Caco-2 (cell line): ENCODE results near the gene TOR4A. TPM values are rescaled to one million over a fixed set of nuclear protein-coding genes. Genes with fewer than 3 reads are reported as not detected.
A peak's percentile ranks its signal among the peaks of the same experiment; 100 is the strongest.

Source experiments
- BruUV-seq: library from RNA; stranded (reverse); fragments of 400-500 nt; replicated peaks from 2 replicates; lab custom pipeline; 2021; lab: Mats Ljungman, UMichigan
- CTCF ChIA-PET: fragments of 300-600 bp; sonication (Branson Sonifier 250); formaldehyde crosslinking; loops from one replicate; lab custom pipeline; 2022; ENCODE audit warnings: antibody characterized with exemption; lab: Charles Lee
- POLR2A ChIA-PET: fragments of 300-600 bp; sonication (Branson Sonifier 250); formaldehyde crosslinking; loops from one replicate; lab custom pipeline; 2022; ENCODE audit warnings: antibody characterized with exemption; lab: Charles Lee
- DNase-seq, 2 experiments: peaks; one replicate each; pipeline versions ENCODE4 v3.0.0 to v3.0.0-alpha.2; 2020 to 2022
- H3K27me3 ChIP-seq: replicated peaks from 2 replicates; pipeline ENCODE4 v1.6.0; 2011; ENCODE audit warnings: low read length; ENCODE audit not compliant: control insufficient read depth, insufficient read depth
- H3K36me3 ChIP-seq: 2 replicates; pipeline ENCODE4 v1.5.1; 2011; ENCODE audit warnings: low read length; ENCODE audit not compliant: control insufficient read depth, insufficient read depth
- H3K4me1 ChIP-seq: fragments of 250-450 bp; sonication (Bioruptor Pico); 2 replicates; pipeline ENCODE4 v1.5.1; 2020; ENCODE audit warnings: mild to moderate bottlenecking
- H3K4me3 ChIP-seq: 2 replicates; pipeline ENCODE4 v1.5.1; 2011; ENCODE audit warnings: low read depth, mild to moderate bottlenecking, control low read depth, low read length
- H3K9me3 ChIP-seq: fragments of 250-450 bp; sonication (Bioruptor Pico); 2 replicates; pipeline ENCODE4 v1.5.1; 2020; ENCODE audit warnings: mild to moderate bottlenecking, moderate library complexity
- H3K27ac Mint-ChIP-seq: one replicate; pipeline ENCODE4 v1.8.0; 2022; ENCODE audit warnings: mixed read lengths; ENCODE audit not compliant: unreplicated experiment
- H3K27me3 Mint-ChIP-seq: one replicate; pipeline ENCODE4 v1.8.0; 2022; ENCODE audit warnings: mixed read lengths; ENCODE audit not compliant: insufficient read depth, unreplicated experiment
- H3K36me3 Mint-ChIP-seq: one replicate; pipeline ENCODE4 v1.8.0; 2022; ENCODE audit warnings: mild to moderate bottlenecking, mixed read lengths; ENCODE audit not compliant: insufficient read depth, unreplicated experiment
- H3K4me1 Mint-ChIP-seq: one replicate; pipeline ENCODE4 v1.8.0; 2022; ENCODE audit warnings: low read depth, mixed read lengths; ENCODE audit not compliant: unreplicated experiment
- H3K4me3 Mint-ChIP-seq: one replicate; pipeline ENCODE4 v1.8.0; 2022; ENCODE audit warnings: mild to moderate bottlenecking, moderate library complexity, mixed read lengths; ENCODE audit not compliant: unreplicated experiment
- H3K9me3 Mint-ChIP-seq: one replicate; pipeline ENCODE4 v1.8.0; 2022; ENCODE audit warnings: mixed read lengths; ENCODE audit not compliant: unreplicated experiment
- intact Hi-C: fragments of 100-400 bp; cut with micrococcal nuclease; formaldehyde crosslinking; loops from one replicate; pipeline ENCODE4 v1.10.0; 2022; ENCODE audit not compliant: unreplicated experiment
- total RNA-seq: library from RNA; stranded (reverse); gene quantifications from 2 replicates; pipeline ENCODE4 v1.2.3, GENCODE V29; 2022
- TF ChIP-seq, protein P1 (sequence below), 2 experiments: fragments of 200-600 bp in 1 of 2; IDR thresholded peaks; 1 replicate in 1 of 2; 2 replicates in 1 of 2; pipeline versions ENCODE4 v1.5.1 to v1.8.0; 2011 to 2022; ENCODE audit warnings: antibody characterized with exemption in 1 of 2, control low read depth in 1 of 2, inconsistent platforms in 1 of 2, low read depth in 1 of 2, low read length in 1 of 2, mild to moderate bottlenecking in 1 of 2, moderate library complexity in 1 of 2; ENCODE audit not compliant: insufficient read depth in 1 of 2, severe bottlenecking in 1 of 2, unreplicated experiment in 1 of 2

TOR4A gene
- total RNA-seq, 1 experiment from 2014 or later: 1.8 TPM

DNA sequence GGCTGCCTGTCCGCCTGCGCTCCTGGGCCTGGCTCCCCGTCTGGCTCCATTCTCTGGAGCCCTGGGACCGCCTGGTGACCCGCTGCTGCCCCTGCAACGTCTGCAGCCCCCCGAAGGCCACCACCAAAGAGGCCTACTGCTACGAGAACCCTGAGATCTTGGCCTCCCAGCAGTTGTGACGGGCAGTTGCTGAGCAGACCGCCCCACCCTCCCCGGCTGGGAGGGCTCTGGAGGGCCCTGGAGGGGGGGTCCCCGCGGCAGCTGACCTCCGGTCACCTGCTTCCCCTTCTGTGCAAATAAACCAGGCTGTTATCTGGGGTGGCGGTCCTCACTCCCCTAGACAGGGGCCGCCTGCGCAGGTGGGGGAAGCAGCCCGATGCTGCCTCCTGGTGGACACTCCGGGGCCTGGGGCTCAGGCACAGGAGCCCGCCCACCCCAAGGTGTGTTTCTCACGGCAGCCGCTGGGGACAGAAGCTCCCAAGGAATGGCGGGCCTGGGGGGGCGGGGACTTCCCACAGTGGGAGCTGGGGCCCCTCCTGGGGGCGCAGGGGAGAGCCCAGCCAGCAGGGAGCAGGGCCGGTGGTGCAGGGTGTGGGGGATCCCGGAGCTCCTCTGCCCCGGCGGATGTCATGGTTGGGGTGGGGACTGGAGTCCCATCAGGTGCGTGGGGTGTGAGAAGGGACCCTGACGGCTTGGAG is 41.1 kb upstream of the TOR4A start:
- H3K27me3 Mint-ChIP-seq: peaks cover 3% of the 10 kb centered on the region
- intact Hi-C loops: loop anchor here (1.0 to 5.0 kb wide), 2 partner anchors 9 to 34 kb away; partner anchors contain the start of genes RNF224 and TPRN
- peaks cover 30% of the 10 kb centered on the region for H3K36me3 Mint-ChIP-seq
- Histone ChIP-seq H3K4me3 (no peak overlapping the region), H3K4me1 (peaks cover 17% of the 10 kb centered on the region), H3K9me3 (no peaks in the 10 kb centered on the region), H3K27me3 (no peaks in the 10 kb centered on the region), H3K36me3 (no peaks in the 10 kb centered on the region)
- ChIA-PET POLR2A (interaction anchor here (0.5 to 1.1 kb wide), 6 partner anchors 9 to 190 kb away, joined by 3 to 9 read pairs (median 4); partner anchors contain the start of gene RNF224), CTCF (interaction anchor here (0.5 to 1.4 kb wide), 44 partner anchors 9 to 436 kb away, joined by 3 to 27 read pairs (median 4); partner anchors contain the start of genes ANAPC2, ENTPD8, LRRC26 and MAN1B1)
- peak; percentile 91 to 93 for DNase-seq
- H3K4me3 Mint-ChIP-seq: no peak overlapping the region
- H3K9me3 Mint-ChIP-seq: no peaks in the 10 kb centered on the region
- H3K4me1 Mint-ChIP-seq: peaks cover 13% of the 10 kb centered on the region
- H3K27ac Mint-ChIP-seq: no peak overlapping the region
- TF ChIP-seq, protein P1, sequence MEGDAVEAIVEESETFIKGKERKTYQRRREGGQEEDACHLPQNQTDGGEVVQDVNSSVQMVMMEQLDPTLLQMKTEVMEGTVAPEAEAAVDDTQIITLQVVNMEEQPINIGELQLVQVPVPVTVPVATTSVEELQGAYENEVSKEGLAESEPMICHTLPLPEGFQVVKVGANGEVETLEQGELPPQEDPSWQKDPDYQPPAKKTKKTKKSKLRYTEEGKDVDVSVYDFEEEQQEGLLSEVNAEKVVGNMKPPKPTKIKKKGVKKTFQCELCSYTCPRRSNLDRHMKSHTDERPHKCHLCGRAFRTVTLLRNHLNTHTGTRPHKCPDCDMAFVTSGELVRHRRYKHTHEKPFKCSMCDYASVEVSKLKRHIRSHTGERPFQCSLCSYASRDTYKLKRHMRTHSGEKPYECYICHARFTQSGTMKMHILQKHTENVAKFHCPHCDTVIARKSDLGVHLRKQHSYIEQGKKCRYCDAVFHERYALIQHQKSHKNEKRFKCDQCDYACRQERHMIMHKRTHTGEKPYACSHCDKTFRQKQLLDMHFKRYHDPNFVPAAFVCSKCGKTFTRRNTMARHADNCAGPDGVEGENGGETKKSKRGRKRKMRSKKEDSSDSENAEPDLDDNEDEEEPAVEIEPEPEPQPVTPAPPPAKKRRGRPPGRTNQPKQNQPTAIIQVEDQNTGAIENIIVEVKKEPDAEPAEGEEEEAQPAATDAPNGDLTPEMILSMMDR (IDR thresholded peaks at IDR 0.05; ENCODE audit: insufficient read depth in 1 of 2, low read depth in 1 of 2, low read length in 1 of 2, severe bottlenecking in 1 of 2, unreplicated experiment in 1 of 2): peak; percentile 98
- BruUV-seq: no TSS peak

DNA sequence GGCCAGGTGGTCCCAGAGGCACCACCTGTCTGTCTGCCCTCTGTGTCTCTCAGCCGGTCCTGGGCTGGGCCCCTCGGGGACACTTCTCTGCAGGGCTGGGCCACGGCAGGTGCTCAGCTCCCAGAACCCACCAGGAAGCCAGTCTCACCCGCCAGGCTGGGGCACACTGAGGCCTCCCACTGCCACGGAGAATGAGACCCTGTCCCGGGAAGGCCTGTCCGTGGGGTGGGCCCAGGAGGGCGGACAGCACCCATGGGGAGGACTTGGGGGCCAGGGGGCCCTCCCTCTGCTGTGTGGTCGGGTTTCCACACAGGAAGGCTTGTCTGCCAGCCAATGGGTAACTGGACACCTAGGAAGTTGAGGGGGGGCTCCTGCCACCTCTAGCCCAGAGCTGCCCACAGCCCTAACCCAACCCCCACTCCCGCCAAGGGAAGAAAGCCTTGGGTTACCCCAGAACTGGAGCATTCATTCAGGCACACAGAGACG is 40.5 kb upstream of the TOR4A start:
- Mint-ChIP-seq H3K4me3 (no peak overlapping the region), H3K27me3 (peaks cover 3% of the 10 kb centered on the region), H3K27ac (no peak overlapping the region), H3K36me3 (peaks cover 36% of the 10 kb centered on the region), H3K4me1 (peaks cover 13% of the 10 kb centered on the region), H3K9me3 (no peaks in the 10 kb centered on the region)
- Histone ChIP-seq H3K36me3 (no peaks in the 10 kb centered on the region), H3K4me1 (peaks cover 17% of the 10 kb centered on the region), H3K27me3 (no peaks in the 10 kb centered on the region), H3K9me3 (no peaks in the 10 kb centered on the region), H3K4me3 (no peak overlapping the region)
- ChIA-PET POLR2A (interaction anchor here (0.5 to 1.1 kb wide), 6 partner anchors 10 to 190 kb away, joined by 3 to 9 read pairs (median 4); partner anchors contain the start of gene RNF224), CTCF (interaction anchor here (0.5 to 1.5 kb wide), 43 partner anchors 10 to 437 kb away, joined by 3 to 27 read pairs (median 4); partner anchors contain the start of genes ANAPC2, ENTPD8, LRRC26 and MAN1B1)
- TF ChIP-seq, protein P1 (IDR thresholded peaks at IDR 0.05; ENCODE audit: insufficient read depth in 1 of 2, low read depth in 1 of 2, low read length in 1 of 2, severe bottlenecking in 1 of 2, unreplicated experiment in 1 of 2): no peak
- no TSS peak for BruUV-seq
- intact Hi-C loops: loop anchor here (1.0 to 5.0 kb wide), 2 partner anchors 10 to 35 kb away; partner anchors contain the start of genes RNF224 and TPRN
- DNase-seq: no peak
